DMS 273 (cell line): ENCODE results near the gene TRPC4AP.

ENCODE experiments used
- DNase-seq: peaks from one replicate; lab custom pipeline; 2025; ENCODE audit not compliant: unreplicated experiment; lab: John Stamatoyannopoulos, UW

The TRPC4AP gene

GRCh38 chr20:35003211-35004031 lies 89.2 kb downstream of the TRPC4AP start:
- no peak for DNase-seq

- no peak for DNase-seq
Measured at GRCh38 chr20:35002426-35003210, 90.0 kb downstream of the TRPC4AP start.

- peak; percentile 43 for DNase-seq
Measured at GRCh38 chr20:35001596-35002362, 90.8 kb downstream of the TRPC4AP start.

GRCh38 chr20:35000922-35001595 lies 91.5 kb downstream of the TRPC4AP start:
- no peak for DNase-seq

GRCh38 chr20:35000311-35000921 lies 92.2 kb downstream of the TRPC4AP start:
- no peak for DNase-seq

GRCh38 chr20:34999782-35000181 lies 92.8 kb downstream of the TRPC4AP start:
- DNase-seq = no peak

- no peak for DNase-seq
Measured at GRCh38 chr20:34999021-34999451, 93.6 kb downstream of the TRPC4AP start.

GRCh38 chr20:34998331-34998950 lies 94.2 kb downstream of the TRPC4AP start:
- peak; percentile 27 for DNase-seq

- DNase-seq = no peak
Measured at GRCh38 chr20:34997774-34998173, 94.8 kb downstream of the TRPC4AP start.

- DNase-seq = no peak
Measured at GRCh38 chr20:34997131-34997561, 95.5 kb downstream of the TRPC4AP start.

- DNase-seq = no peak
Measured at GRCh38 chr20:34996243-34997028, 96.2 kb downstream of the TRPC4AP start.

- no peak for DNase-seq
Measured at GRCh38 chr20:34995696-34996095, 96.9 kb downstream of the TRPC4AP start.

- DNase-seq = no peak
Measured at GRCh38 chr20:34995192-34995591, 97.4 kb downstream of the TRPC4AP start.

GRCh38 chr20:34994509-34995131 lies 98.0 kb downstream of the TRPC4AP start:
- no peak for DNase-seq

- no peak for DNase-seq
Measured at GRCh38 chr20:34993941-34994508, 98.6 kb downstream of the TRPC4AP start.

GRCh38 chr20:34992751-34993417 lies 99.7 kb downstream of the TRPC4AP start:
- DNase-seq = no peak

- no peak for DNase-seq
Measured at GRCh38 chr20:34990661-34991214, 101.9 kb downstream of the TRPC4AP start.
